A673 (cell line): Measurements from ENCODE around the gene STUM. TPM values are rescaled to one million over a fixed set of nuclear protein-coding genes. Genes with fewer than 3 reads are reported as not detected.

Experiments used
- BruUV-seq: library from RNA; stranded (reverse); fragments of 400-500 nt; replicated peaks from 2 replicates; lab custom pipeline; 2021; lab: Mats Ljungman, UMichigan
- CTCF ChIA-PET: fragments of 300-600 bp; sonication (Branson Sonifier 250); formaldehyde crosslinking; loops from one replicate; lab custom pipeline; 2022; ENCODE audit warnings: antibody characterized with exemption; lab: Charles Lee
- POLR2A ChIA-PET: fragments of 300-600 bp; sonication (Branson Sonifier 250); formaldehyde crosslinking; loops from one replicate; lab custom pipeline; 2022; ENCODE audit warnings: antibody characterized with exemption; ENCODE audit not compliant: low non-redundant PET; lab: Charles Lee
- DNase-seq: peaks from one replicate; pipeline ENCODE4 v3.0.0-alpha.2; 2015; ENCODE audit warnings: low spot score
- H3K27ac ChIP-seq: fragments of 200-600 bp; sonication (generic); 2 replicates; pipeline ENCODE4 v1.5.1; 2016; ENCODE audit warnings: mixed run types, low read depth, mild to moderate bottlenecking, mixed read lengths, antibody characterized with exemption, low read length; ENCODE audit not compliant: poor library complexity, severe bottlenecking
- H3K27me3 ChIP-seq: fragments of 200-600 bp; sonication (generic); replicated peaks from 2 replicates; pipeline ENCODE4 v1.6.1; 2017; ENCODE audit warnings: mixed run types, low read depth, mild to moderate bottlenecking, mixed read lengths, antibody characterized with exemption, low read length; ENCODE audit not compliant: insufficient read depth, poor library complexity
- H3K36me3 ChIP-seq: fragments of 200-600 bp; sonication (generic); 2 replicates; pipeline ENCODE4 v1.6.1; 2016; ENCODE audit warnings: mixed run types, mild to moderate bottlenecking, mixed read lengths, antibody characterized with exemption, low read length; ENCODE audit not compliant: insufficient read depth, poor library complexity, severe bottlenecking
- H3K4me1 ChIP-seq: fragments of 200-600 bp; sonication (generic); 2 replicates; pipeline ENCODE4 v1.6.1; 2017; ENCODE audit warnings: mixed run types, mild to moderate bottlenecking, mixed read lengths, antibody characterized with exemption, low read length; ENCODE audit not compliant: insufficient read depth, poor library complexity, severe bottlenecking
- H3K4me3 ChIP-seq: fragments of 200-600 bp; sonication (generic); 2 replicates; pipeline ENCODE4 v1.5.1; 2016; ENCODE audit warnings: low read depth, mixed run types, mild to moderate bottlenecking, mixed read lengths, low read length; ENCODE audit not compliant: poor library complexity, severe bottlenecking
- H3K9me3 ChIP-seq: fragments of 200-600 bp; sonication (generic); 2 replicates; pipeline ENCODE4 v1.6.1; 2016; ENCODE audit warnings: mixed run types, low read depth, mild to moderate bottlenecking, mixed read lengths, antibody characterized with exemption, low read length; ENCODE audit not compliant: poor library complexity, severe bottlenecking
- CTCF ChIP-seq: fragments of 300-800, 200-600 bp; sonication (generic); conservative IDR thresholded peaks from 2 replicates; pipeline ENCODE4 v1.5.1; 2017; ENCODE audit warnings: low read depth, mild to moderate bottlenecking, antibody characterized with exemption, low read length, moderate library complexity, mixed read lengths
- EZH2 ChIP-seq: fragments of 200-600 bp; sonication (generic); IDR thresholded peaks from 2 replicates; pipeline ENCODE4 v1.6.1; 2017; ENCODE audit warnings: borderline replicate concordance, low read depth, mild to moderate bottlenecking, mixed read lengths, antibody characterized with exemption, low read length; ENCODE audit not compliant: poor library complexity, severe bottlenecking
- intact Hi-C: fragments of 100-400 bp; cut with micrococcal nuclease; formaldehyde crosslinking; loops from one replicate; pipeline ENCODE4 v1.10.0; 2022; ENCODE audit not compliant: unreplicated experiment
- total RNA-seq: library from RNA; stranded (reverse); gene quantifications from 2 replicates; pipeline ENCODE4 v1.2.3, GENCODE V29; 2021

Gene STUM
- total RNA-seq, 1 experiment from 2014 or later: 0.54 TPM

DNA sequence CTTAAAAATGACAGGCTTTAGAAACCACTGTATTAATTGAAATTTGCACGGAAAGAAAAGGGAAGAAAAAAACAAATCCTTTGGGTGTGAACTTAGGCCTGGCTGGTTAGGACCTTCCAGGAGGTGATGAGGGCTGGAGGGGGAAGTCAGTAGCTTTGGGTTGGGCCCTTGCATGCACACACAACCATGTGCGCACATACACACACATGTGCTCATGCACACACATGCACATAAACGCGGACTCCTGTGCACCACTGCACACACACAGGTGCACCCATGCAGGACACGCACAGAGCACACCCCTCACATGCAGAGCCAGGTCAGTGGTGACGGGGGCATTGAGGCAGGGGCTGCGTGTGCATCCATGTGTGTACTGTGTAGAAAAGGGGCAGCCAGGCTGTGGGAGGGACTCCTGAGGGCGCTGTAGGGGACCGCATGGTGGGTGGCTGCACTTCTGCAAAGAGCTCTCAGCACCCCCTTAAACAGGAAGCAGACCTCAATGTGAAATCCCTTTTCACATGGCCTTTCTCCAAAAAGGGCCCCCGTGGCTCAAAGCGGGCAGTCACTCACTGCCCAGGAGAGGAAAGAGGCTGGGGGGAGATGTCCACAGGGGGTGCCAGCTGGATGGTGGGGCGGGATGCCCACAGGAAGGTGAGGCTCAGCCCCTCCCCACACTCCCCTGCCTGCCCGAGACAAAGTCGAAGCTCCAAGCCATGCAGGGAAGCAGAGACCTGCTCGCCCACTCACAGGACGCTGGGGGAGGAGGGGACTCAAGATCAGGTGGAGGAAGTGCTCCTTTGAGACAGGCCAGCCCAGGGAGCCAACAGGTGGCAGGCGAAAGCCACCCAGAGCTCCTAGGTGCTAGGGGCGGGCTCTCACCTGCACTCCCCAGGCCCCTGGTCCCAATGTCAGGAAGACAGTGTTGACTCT is 95.3 kb downstream of the STUM start:
- BruUV-seq: no TSS peak
- Histone ChIP-seq H3K9me3 (no peaks in the 10 kb centered on the region), H3K27ac (no peak overlapping the region), H3K27me3 (no peaks in the 10 kb centered on the region), H3K4me3 (no peak overlapping the region), H3K36me3 (no peaks in the 10 kb centered on the region), H3K4me1 (no peaks in the 10 kb centered on the region)
- TF ChIP-seq CTCF (no peak), EZH2 (no peak)
- intact Hi-C loops: no loop called here
- no peak for DNase-seq
- ChIA-PET POLR2A (no interaction called here), CTCF (no interaction called here)

GRCh38 chr1:226644541-226645176 is 96.1 kb downstream of the STUM start:
- DNase-seq: no peak
- TF ChIP-seq EZH2 (no peak), CTCF (no peak)
- H3K9me3 ChIP-seq: no peaks in the 10 kb centered on the region
- intact Hi-C loops: no loop called here
- H3K27ac ChIP-seq: no peak overlapping the region
- no peak overlapping the region for H3K4me3 ChIP-seq
- no peaks in the 10 kb centered on the region for H3K4me1 ChIP-seq
- BruUV-seq: no TSS peak
- ChIA-PET POLR2A (no interaction called here), CTCF (no interaction called here)
- H3K27me3 ChIP-seq: no peaks in the 10 kb centered on the region
- no peaks in the 10 kb centered on the region for H3K36me3 ChIP-seq

DNA sequence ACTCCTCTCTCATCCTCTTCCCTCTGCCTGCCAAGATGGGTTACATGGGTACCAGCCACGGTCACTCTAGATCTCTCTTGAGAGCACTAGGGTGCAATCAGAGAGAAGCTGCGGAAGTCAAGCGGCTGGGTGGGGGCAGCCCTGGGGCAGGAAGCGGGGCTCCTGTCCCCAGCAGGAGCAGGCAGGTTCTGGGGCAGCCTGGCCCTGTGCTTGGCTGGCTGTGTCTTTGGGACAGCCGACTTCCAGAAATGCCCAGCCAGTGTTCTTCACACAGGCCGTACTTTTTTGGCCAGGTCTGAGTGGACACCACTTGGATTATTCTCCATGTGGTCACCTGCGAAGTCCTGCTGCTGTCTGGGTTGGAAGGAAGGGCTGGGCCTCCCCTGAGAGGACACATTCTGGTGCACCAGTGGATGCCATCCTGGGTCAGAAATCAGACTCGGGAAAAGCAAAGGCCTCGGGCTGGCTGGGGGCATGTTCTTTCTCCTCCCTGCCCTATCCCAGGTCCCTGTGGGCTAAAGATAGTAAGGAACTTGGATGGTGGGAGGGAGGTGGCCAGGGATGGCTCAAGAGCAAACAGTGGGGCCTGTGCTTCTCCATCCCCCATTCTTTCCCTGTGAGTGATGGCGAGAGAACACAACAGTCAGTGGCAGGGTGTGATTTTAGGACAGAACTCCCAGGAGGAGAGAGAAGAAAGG is 96.9 kb downstream of the STUM start:
- no peak for TF ChIP-seq CTCF
- TF ChIP-seq EZH2: no peak
- Histone ChIP-seq H3K27me3 (no peaks in the 10 kb centered on the region), H3K27ac (no peak overlapping the region), H3K4me1 (no peaks in the 10 kb centered on the region), H3K9me3 (no peaks in the 10 kb centered on the region), H3K36me3 (no peaks in the 10 kb centered on the region), H3K4me3 (no peak overlapping the region)
- CTCF ChIA-PET: no interaction called here
- BruUV-seq: no TSS peak
- intact Hi-C loops: no loop called here
- POLR2A ChIA-PET: no interaction called here
- DNase-seq: no peak
